SK-N-SH (cell line): ENCODE data around the gene GPD2.

Source experiments
- EP300 ChIP-seq, 2 experiments: IDR thresholded peaks; 2 replicates each; pipeline versions ENCODE4 v1.4.0 to v1.6.1; 2012; ENCODE audit warnings: borderline replicate concordance in 1 of 2, low read depth in 1 of 2, low read length in 1 of 2
- EZH2phosphoT487 ChIP-seq: fragments of 200-600 bp; sonication (generic); IDR thresholded peaks from 2 replicates; pipeline ENCODE4 v1.6.1; 2017; ENCODE audit warnings: low read depth, mixed run types, mild to moderate bottlenecking, antibody characterized with exemption, moderate library complexity, borderline replicate concordance
- GATA2 ChIP-seq: sonication (generic); formaldehyde crosslinking; IDR thresholded peaks from 2 replicates; pipeline ENCODE4 v1.5.0; 2020; ENCODE audit warnings: mild to moderate bottlenecking, missing genetic modification reagents
- NRF1 ChIP-seq: IDR thresholded peaks from 2 replicates; pipeline ENCODE4 v1.6.1; 2012; ENCODE audit warnings: low read depth, mild to moderate bottlenecking, low read length
- POLR2AphosphoS5 ChIP-seq: IDR thresholded peaks from 2 replicates; pipeline ENCODE4 v1.6.1; 2012; ENCODE audit warnings: low read depth, low read length
- RXRA ChIP-seq: IDR thresholded peaks from 2 replicates; pipeline ENCODE4 v1.4.0; 2012; ENCODE audit warnings: low read depth, mild to moderate bottlenecking, borderline replicate concordance
- SMC3 ChIP-seq: IDR thresholded peaks from 2 replicates; pipeline ENCODE4 v1.6.1; 2012; ENCODE audit warnings: low read depth, low read length, improper control_type of control experiment
- TAF1 ChIP-seq: IDR thresholded peaks from 2 replicates; pipeline ENCODE4 v1.6.1; 2012; ENCODE audit warnings: low read depth, mild to moderate bottlenecking, low read length, moderate library complexity, borderline replicate concordance
- TF ChIP-seq, protein P1 (sequence below): fragments of 200-600 bp; sonication (generic); IDR thresholded peaks from 2 replicates; pipeline ENCODE4 v1.6.1; 2017; ENCODE audit warnings: antibody characterized with exemption, mild to moderate bottlenecking, moderate library complexity
- TF ChIP-seq, protein P2 (sequence below): IDR thresholded peaks from 2 replicates; pipeline ENCODE4 v1.4.0; 2012; ENCODE audit warnings: low read depth
- TF ChIP-seq, protein P3 (sequence below): IDR thresholded peaks from 2 replicates; pipeline ENCODE4 v1.4.0; 2012; ENCODE audit warnings: low read depth, borderline replicate concordance
- TF ChIP-seq, protein P4 (sequence below): fragments of 150-350 bp; IDR thresholded peaks from 2 replicates; pipeline ENCODE4 v1.6.1; 2017; ENCODE audit warnings: antibody characterized with exemption, low read length, low read depth, borderline replicate concordance
- TF ChIP-seq, protein P5 (sequence below): IDR thresholded peaks from 2 replicates; pipeline ENCODE4 v1.6.1; 2012; ENCODE audit warnings: mild to moderate bottlenecking, low read depth, low read length, moderate library complexity
- TF ChIP-seq, protein P6 (sequence below): IDR thresholded peaks from 2 replicates; pipeline ENCODE4 v1.4.0; 2012; ENCODE audit warnings: low read depth, borderline replicate concordance

DNA sequence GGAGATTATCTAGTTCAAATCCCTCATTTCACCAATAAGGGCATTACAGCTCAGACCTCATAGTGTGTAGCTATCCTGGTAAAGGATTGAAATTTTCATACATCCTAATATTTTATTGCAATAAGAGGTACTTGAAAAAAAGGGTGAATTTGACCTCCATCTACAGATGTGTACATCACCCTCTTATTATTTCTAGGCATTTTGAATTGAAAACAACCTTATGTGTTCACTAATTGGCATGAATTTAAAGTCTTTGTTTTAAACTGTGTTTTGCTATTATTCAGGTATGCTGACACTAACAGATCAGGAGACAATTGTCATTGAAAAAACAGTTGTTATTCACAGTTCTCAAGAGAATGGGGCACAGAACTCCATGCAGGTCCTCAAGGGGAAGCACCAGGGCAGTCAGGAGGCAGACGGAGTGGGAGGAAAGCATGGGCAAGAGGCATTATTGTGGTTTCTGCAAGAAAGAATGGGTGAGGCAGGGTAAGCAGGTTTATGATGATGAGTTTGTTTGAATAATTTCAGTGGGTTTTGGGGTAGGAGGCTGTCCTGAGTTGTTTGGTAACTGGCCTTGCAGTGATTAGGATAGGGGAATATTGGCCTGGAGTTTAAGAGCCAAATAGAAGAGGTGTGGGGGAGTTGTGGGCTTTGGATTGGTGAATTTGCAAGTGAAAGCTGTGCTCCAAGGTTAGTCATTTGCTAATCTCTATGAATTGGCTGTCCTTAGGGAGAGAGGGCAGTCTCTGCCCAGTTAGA is 194.6 kb downstream of the GPD2 start:
- TF ChIP-seq, protein P1, sequence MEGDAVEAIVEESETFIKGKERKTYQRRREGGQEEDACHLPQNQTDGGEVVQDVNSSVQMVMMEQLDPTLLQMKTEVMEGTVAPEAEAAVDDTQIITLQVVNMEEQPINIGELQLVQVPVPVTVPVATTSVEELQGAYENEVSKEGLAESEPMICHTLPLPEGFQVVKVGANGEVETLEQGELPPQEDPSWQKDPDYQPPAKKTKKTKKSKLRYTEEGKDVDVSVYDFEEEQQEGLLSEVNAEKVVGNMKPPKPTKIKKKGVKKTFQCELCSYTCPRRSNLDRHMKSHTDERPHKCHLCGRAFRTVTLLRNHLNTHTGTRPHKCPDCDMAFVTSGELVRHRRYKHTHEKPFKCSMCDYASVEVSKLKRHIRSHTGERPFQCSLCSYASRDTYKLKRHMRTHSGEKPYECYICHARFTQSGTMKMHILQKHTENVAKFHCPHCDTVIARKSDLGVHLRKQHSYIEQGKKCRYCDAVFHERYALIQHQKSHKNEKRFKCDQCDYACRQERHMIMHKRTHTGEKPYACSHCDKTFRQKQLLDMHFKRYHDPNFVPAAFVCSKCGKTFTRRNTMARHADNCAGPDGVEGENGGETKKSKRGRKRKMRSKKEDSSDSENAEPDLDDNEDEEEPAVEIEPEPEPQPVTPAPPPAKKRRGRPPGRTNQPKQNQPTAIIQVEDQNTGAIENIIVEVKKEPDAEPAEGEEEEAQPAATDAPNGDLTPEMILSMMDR = no peak
- TF ChIP-seq RXRA (no peak), TAF1 (no peak), GATA2 (CRISPR knock-in tag) (no peak), EP300 (IDR thresholded peaks at IDR 0.05; ENCODE audit: borderline replicate concordance in 1 of 2, low read depth in 1 of 2, low read length in 1 of 2) (no peak), SMC3 (no peak), POLR2AphosphoS5 (no peak), EZH2phosphoT487 (no peak), NRF1 (no peak)
- TF ChIP-seq, protein P2, sequence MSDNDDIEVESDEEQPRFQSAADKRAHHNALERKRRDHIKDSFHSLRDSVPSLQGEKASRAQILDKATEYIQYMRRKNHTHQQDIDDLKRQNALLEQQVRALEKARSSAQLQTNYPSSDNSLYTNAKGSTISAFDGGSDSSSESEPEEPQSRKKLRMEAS = no peak
- TF ChIP-seq, protein P3, sequence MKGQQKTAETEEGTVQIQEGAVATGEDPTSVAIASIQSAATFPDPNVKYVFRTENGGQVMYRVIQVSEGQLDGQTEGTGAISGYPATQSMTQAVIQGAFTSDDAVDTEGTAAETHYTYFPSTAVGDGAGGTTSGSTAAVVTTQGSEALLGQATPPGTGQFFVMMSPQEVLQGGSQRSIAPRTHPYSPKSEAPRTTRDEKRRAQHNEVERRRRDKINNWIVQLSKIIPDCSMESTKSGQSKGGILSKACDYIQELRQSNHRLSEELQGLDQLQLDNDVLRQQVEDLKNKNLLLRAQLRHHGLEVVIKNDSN = no peak
- TF ChIP-seq, protein P4, sequence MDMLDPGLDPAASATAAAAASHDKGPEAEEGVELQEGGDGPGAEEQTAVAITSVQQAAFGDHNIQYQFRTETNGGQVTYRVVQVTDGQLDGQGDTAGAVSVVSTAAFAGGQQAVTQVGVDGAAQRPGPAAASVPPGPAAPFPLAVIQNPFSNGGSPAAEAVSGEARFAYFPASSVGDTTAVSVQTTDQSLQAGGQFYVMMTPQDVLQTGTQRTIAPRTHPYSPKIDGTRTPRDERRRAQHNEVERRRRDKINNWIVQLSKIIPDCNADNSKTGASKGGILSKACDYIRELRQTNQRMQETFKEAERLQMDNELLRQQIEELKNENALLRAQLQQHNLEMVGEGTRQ = no peak
- TF ChIP-seq, protein P5, sequence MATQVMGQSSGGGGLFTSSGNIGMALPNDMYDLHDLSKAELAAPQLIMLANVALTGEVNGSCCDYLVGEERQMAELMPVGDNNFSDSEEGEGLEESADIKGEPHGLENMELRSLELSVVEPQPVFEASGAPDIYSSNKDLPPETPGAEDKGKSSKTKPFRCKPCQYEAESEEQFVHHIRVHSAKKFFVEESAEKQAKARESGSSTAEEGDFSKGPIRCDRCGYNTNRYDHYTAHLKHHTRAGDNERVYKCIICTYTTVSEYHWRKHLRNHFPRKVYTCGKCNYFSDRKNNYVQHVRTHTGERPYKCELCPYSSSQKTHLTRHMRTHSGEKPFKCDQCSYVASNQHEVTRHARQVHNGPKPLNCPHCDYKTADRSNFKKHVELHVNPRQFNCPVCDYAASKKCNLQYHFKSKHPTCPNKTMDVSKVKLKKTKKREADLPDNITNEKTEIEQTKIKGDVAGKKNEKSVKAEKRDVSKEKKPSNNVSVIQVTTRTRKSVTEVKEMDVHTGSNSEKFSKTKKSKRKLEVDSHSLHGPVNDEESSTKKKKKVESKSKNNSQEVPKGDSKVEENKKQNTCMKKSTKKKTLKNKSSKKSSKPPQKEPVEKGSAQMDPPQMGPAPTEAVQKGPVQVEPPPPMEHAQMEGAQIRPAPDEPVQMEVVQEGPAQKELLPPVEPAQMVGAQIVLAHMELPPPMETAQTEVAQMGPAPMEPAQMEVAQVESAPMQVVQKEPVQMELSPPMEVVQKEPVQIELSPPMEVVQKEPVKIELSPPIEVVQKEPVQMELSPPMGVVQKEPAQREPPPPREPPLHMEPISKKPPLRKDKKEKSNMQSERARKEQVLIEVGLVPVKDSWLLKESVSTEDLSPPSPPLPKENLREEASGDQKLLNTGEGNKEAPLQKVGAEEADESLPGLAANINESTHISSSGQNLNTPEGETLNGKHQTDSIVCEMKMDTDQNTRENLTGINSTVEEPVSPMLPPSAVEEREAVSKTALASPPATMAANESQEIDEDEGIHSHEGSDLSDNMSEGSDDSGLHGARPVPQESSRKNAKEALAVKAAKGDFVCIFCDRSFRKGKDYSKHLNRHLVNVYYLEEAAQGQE = no peak
- TF ChIP-seq, protein P6, sequence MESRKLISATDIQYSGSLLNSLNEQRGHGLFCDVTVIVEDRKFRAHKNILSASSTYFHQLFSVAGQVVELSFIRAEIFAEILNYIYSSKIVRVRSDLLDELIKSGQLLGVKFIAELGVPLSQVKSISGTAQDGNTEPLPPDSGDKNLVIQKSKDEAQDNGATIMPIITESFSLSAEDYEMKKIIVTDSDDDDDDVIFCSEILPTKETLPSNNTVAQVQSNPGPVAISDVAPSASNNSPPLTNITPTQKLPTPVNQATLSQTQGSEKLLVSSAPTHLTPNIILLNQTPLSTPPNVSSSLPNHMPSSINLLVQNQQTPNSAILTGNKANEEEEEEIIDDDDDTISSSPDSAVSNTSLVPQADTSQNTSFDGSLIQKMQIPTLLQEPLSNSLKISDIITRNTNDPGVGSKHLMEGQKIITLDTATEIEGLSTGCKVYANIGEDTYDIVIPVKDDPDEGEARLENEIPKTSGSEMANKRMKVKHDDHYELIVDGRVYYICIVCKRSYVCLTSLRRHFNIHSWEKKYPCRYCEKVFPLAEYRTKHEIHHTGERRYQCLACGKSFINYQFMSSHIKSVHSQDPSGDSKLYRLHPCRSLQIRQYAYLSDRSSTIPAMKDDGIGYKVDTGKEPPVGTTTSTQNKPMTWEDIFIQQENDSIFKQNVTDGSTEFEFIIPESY = no peak
